Fibroblast of pulmonary artery (primary cell): Measurements from ENCODE around the gene ID2.

Source experiments
- DNase-seq: peaks from one replicate; pipeline ENCODE4 v3.0.0-alpha.2; 2010; ENCODE audit warnings: low read depth
- H3K4me3 ChIP-seq: replicated peaks from 2 replicates; pipeline ENCODE4 v1.5.1; 2011; ENCODE audit warnings: low read depth, mild to moderate bottlenecking, control low read depth, low read length, moderate library complexity
- CTCF ChIP-seq: IDR thresholded peaks from 2 replicates; pipeline ENCODE4 v1.5.1; 2011; ENCODE audit warnings: mild to moderate bottlenecking, control low read depth, low read length, inconsistent platforms; ENCODE audit errors: missing control alignments

Gene ID2

GRCh38 chr2:8675543-8675942 lies 6.3 kb upstream of the ID2 start:
- TF ChIP-seq CTCF = no peak
- H3K4me3 ChIP-seq = no peak overlapping the region
- DNase-seq = no peak

- H3K4me3 ChIP-seq = peak overlapping the region; percentile 49
- peak; percentile 84 for DNase-seq
- TF ChIP-seq CTCF = no peak
These were observed 5.5 kb upstream of the ID2 start for GRCh38 chr2:8676191-8676920.

GRCh38 chr2:8676921-8677645 lies 4.8 kb upstream of the ID2 start:
- H3K4me3 ChIP-seq = peak overlapping the region; percentile 49
- TF ChIP-seq CTCF = no peak
- no peak for DNase-seq

- peak overlapping the region; percentile 49 for H3K4me3 ChIP-seq
- no peak for TF ChIP-seq CTCF
- DNase-seq = peak; percentile 73
These were observed 3.9 kb upstream of the ID2 start for GRCh38 chr2:8677646-8678592.

- peak; percentile 96 for DNase-seq
- TF ChIP-seq CTCF = no peak
- H3K4me3 ChIP-seq = peak overlapping the region; percentile 63
These were observed 2.9 kb upstream of the ID2 start for GRCh38 chr2:8678731-8679566.

- DNase-seq = no peak
- peak overlapping the region; percentile 63 for H3K4me3 ChIP-seq
- no peak for TF ChIP-seq CTCF
These were observed 2.4 kb upstream of the ID2 start for GRCh38 chr2:8679567-8679826.
